ENCODE results near the gene FRG1.
"Not testable (repeated sequence)": the region's sequence is repeated elsewhere in the genome, so short reads cannot be mapped to it uniquely, and the experiment has no call there.

DNA sequence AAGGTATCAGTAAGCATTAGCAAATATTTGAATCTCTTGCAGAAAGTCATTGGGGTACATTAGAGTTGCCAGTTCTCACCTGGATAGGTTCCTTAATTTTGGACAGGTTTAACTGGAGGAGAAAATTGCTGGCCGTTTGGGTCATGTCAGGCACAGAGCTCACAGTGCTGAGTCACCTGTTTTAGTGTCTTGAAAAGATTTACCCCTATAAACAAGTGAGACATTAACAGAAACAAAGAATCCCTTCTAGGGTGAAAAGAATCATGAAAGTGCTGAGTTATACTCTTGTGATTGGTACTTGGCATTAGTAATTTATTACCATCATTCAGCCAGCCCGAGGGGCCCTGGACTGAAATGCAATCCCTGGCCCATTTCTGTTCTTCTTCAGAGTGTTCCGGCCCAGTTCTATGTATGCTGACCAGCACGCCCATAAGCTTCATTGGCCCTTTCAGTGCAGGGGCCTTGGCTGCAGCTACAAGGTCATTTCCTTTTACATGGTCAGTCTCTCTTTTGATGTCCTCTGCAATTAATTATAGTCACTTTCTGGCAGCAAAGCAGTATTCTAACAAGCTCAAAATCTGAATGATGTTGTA, 45.1 kb downstream of the FRG1 start:
- TF ChIP-seq SIN3A (IDR thresholded peaks at IDR 0.05; ENCODE audit: borderline replicate concordance, insufficient read depth, low read depth, low read length); POLR2AphosphoS5 (IDR thresholded peaks at IDR 0.05; ENCODE audit: low read depth, low read length); TCF7L2 (IDR thresholded peaks at IDR 0.05; ENCODE audit: low read depth, low read length): not testable (repeated sequence)
- TF ChIP-seq, protein P1, sequence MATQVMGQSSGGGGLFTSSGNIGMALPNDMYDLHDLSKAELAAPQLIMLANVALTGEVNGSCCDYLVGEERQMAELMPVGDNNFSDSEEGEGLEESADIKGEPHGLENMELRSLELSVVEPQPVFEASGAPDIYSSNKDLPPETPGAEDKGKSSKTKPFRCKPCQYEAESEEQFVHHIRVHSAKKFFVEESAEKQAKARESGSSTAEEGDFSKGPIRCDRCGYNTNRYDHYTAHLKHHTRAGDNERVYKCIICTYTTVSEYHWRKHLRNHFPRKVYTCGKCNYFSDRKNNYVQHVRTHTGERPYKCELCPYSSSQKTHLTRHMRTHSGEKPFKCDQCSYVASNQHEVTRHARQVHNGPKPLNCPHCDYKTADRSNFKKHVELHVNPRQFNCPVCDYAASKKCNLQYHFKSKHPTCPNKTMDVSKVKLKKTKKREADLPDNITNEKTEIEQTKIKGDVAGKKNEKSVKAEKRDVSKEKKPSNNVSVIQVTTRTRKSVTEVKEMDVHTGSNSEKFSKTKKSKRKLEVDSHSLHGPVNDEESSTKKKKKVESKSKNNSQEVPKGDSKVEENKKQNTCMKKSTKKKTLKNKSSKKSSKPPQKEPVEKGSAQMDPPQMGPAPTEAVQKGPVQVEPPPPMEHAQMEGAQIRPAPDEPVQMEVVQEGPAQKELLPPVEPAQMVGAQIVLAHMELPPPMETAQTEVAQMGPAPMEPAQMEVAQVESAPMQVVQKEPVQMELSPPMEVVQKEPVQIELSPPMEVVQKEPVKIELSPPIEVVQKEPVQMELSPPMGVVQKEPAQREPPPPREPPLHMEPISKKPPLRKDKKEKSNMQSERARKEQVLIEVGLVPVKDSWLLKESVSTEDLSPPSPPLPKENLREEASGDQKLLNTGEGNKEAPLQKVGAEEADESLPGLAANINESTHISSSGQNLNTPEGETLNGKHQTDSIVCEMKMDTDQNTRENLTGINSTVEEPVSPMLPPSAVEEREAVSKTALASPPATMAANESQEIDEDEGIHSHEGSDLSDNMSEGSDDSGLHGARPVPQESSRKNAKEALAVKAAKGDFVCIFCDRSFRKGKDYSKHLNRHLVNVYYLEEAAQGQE (IDR thresholded peaks at IDR 0.05; ENCODE audit: insufficient read depth in 1 of 2, low read depth in 2 of 2, low read length in 1 of 2), result not testable (repeated sequence)
- TF ChIP-seq, protein P2, sequence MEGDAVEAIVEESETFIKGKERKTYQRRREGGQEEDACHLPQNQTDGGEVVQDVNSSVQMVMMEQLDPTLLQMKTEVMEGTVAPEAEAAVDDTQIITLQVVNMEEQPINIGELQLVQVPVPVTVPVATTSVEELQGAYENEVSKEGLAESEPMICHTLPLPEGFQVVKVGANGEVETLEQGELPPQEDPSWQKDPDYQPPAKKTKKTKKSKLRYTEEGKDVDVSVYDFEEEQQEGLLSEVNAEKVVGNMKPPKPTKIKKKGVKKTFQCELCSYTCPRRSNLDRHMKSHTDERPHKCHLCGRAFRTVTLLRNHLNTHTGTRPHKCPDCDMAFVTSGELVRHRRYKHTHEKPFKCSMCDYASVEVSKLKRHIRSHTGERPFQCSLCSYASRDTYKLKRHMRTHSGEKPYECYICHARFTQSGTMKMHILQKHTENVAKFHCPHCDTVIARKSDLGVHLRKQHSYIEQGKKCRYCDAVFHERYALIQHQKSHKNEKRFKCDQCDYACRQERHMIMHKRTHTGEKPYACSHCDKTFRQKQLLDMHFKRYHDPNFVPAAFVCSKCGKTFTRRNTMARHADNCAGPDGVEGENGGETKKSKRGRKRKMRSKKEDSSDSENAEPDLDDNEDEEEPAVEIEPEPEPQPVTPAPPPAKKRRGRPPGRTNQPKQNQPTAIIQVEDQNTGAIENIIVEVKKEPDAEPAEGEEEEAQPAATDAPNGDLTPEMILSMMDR (IDR thresholded peaks at IDR 0.05), result not testable (repeated sequence)

Measured in Panc1 (cell line).